HG03039 (cell line): ENCODE results near the gene HAPLN2.
"Not testable (repeated sequence)": the region's sequence is repeated elsewhere in the genome, so short reads cannot be mapped to it uniquely, and the experiment has no call there.

ENCODE experiments used
- ATAC-seq: cut with Tn5 transposase; IDR thresholded peaks from one replicate; pipeline ENCODE4 v1.9.1; 2021; ENCODE audit warnings: mild to moderate bottlenecking, moderate library complexity; ENCODE audit not compliant: unreplicated experiment

HAPLN2 gene

GRCh38 chr1:156591432-156592157 is 27.6 kb upstream of the HAPLN2 start, which contains the start of gene NAXE:
NAXE (plus strand) TSS chr1:156591776; CDS start chr1:156591805, 29 bp downstream.
- ATAC-seq: peak; percentile 88

- no peak for ATAC-seq
Observed at GRCh38 chr1:156592158-156592909, 26.9 kb upstream of the HAPLN2 start.

DNA sequence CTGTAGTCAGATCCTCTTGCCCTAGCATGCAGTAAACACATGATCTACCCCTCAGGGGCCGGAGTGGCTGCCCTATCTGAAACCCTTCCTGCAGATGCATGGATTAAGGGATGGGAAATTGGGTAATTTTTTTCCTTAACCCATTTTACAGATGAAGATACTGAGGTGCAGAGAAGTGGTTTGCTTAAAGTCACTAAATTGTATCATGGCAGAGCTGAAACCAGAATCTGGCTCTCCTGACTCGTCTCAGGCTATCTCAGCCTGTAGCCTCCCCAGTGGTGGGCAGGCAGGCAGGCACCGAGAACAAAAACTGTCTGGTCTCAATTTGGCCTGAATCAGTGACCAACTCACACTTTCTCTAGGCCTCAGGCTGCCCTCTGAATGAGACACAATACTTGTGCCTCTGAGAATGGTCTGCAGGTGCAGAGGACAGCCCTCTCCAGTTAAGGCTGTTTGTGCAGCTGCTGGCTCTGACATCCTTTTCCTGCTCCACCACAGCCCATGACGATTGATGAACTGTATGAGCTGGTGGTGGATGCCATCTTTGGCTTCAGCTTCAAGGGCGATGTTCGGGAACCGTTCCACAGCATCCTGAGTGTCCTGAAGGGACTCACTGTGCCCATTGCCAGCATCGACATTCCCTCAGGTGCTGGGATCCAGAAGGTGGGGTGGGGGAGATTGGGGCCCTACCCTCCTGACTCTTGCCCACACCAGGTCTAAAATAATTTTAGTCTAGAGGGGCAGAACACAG is 26.1 kb upstream of the HAPLN2 start:
- ATAC-seq: no peak

GRCh38 chr1:156593661-156593989 is 25.6 kb upstream of the HAPLN2 start:
- ATAC-seq: no peak

GRCh38 chr1:156594190-156594589 is 25.0 kb upstream of the HAPLN2 start:
- no peak for ATAC-seq

- ATAC-seq: no peak
Observed at GRCh38 chr1:156595016-156595415, 24.2 kb upstream of the HAPLN2 start.

DNA sequence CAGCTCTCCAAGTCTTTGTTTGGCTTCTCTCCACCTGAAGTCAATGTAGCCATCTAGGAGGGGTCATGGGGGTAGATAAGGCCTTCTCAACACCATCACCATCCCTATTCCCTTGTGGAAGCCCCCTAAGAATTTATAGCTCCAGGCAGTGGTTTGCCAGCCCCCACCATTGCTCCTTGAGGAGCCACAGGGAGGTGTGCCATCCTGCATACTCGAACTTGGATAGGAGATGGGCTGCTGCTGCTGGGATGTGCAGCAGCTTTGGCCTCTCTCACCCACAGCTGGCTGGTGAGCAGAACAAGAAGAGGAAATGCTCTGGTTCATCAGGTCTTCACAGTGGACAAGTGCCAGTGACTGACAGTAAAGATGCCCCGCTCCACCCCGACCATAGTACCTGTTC is 22.8 kb upstream of the HAPLN2 start:
- no peak for ATAC-seq

DNA sequence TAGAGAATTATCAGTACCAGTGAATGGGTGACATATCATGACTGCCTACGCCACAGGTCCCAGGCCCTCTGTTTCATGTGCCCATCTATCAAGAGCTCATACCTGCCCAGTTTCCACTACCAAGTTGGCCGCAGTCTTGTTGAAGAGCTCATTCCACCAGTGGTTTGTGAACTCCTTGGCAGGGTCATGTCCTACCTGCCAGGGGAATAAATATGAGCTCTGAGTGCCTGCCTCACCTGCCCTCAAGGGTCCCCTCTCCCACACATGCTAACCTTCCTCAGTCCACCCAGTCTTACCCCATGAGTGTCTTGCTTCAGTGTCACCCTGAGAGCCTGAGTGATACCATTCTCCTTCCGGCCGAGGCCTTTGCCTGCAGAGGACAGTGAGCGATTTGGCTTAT is 21.1 kb upstream of the HAPLN2 start:
- ATAC-seq: no peak

- no peak for ATAC-seq
Observed at GRCh38 chr1:156598731-156599432, 20.3 kb upstream of the HAPLN2 start.

DNA sequence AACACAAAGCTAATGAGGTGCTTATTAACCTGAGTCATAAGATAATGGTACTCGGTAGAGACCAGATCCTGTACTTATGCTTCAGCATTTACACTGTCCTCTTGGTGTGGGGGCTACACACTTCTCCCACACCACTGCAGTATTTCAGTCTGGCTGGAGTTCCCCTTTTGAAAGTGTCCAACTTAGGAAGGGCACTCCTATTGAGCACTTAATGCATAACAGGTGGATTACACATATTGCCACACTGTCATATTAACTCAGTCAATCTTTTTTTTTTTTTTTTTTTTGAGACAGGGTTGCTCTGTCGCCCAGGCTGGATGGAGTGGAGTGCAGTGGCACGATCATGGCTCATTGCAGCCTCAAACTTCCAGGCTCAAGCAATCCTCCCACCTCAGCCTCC is 19.4 kb upstream of the HAPLN2 start:
- no peak for ATAC-seq

- no peak for ATAC-seq
Observed at GRCh38 chr1:156600733-156601121, 18.5 kb upstream of the HAPLN2 start.

DNA sequence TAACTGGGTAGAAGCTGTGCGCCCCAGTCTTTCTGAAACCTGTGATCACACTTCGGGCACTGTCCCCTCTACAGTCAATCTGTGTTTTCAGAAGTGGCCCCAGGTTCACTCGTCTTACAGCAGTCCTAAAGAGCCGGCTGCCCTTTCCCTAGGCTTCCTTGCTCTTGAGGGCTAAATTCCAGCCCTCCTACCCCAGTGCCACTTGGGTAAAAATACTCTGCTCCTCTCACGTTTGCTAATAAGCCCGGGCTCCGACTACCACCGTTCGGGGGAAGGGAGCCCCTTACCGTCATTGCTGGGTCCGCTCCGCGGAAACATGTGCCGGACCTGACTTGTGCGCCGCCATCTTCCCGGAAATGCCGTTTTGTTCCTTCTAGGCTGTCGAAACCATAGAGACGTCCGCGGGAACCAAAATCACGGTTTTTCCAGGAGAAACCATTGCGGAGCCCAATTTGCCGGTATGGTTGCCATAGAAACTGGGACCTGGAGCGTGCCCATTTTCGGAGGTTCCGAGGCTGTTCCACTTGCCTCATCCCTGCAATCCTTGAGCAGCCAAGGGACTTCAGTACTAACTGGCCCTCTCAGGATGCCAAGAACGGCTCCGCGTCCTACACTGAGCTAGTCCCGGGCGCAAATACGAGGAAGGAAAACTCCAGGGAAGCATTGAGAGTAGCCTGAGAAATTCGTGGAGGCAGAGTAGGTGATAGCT is 17.9 kb upstream of the HAPLN2 start, which contains the start of gene GPATCH4:
GPATCH4 (minus strand) TSS at position 358 of the 709 bp plus-strand sequence.
- no peak for ATAC-seq

GRCh38 chr1:156601892-156602291 is 17.3 kb upstream of the HAPLN2 start:
- ATAC-seq: no peak

GRCh38 chr1:156602557-156602993 is 16.6 kb upstream of the HAPLN2 start:
- ATAC-seq: no peak

DNA sequence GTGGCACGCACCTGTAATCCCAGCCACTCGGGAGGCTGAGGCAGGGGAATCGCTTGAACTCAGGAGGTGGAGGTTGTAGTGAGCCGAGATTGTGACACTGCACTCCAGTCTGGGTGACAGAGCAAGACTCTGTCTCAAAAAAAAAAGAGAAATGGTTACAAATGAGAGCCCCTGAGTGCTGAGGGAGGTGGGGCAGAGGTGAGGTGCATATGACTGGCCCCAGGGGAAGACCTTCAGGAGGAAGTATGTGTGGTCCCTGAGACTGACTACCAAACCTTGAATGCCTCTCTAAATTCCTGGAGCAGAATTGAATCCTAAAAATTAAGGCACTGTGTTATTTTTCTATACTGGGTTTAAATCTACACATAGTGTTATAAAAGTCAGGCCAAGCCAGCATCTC is 11.9 kb upstream of the HAPLN2 start:
- not testable (repeated sequence) for ATAC-seq

- no peak for ATAC-seq
Observed at GRCh38 chr1:156608036-156608674, 11.1 kb upstream of the HAPLN2 start.

GRCh38 chr1:156608981-156609380 is 10.2 kb upstream of the HAPLN2 start:
- no peak for ATAC-seq

GRCh38 chr1:156610072-156610471 is 9.1 kb upstream of the HAPLN2 start:
- not testable (repeated sequence) for ATAC-seq

- no peak for ATAC-seq
Observed at GRCh38 chr1:156612666-156613065, 6.5 kb upstream of the HAPLN2 start.

DNA sequence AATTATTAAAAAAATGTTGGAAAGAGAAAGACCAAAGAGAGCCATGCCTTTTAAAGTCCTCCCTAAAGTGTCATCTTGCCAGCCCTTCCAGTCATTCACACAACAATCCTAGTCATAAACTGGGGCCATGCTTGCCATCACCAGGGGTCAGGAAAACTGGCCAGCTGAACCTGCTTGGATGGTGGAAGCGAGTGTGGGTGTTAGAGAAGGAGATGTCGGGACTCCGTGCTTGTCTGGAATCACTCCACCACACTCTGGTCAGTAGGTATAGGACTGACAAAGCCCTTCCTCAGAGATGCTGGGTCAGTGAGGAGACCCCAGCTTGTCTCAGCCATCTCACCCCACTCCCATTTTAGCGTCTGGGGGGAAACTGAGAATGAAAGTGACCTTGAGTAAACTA is 3.3 kb upstream of the HAPLN2 start:
- ATAC-seq: no peak
